WTC11 (cell line): ENCODE results near the gene ACP3.

Experiments
- ESRRA ChIP-seq: sonication (generic); formaldehyde crosslinking; IDR thresholded peaks from 2 replicates; pipeline ENCODE4 v1.8.1; 2022; ENCODE audit warnings: mild to moderate bottlenecking, missing genetic modification reagents, borderline replicate concordance
- ETV6 ChIP-seq: sonication (generic); formaldehyde crosslinking; IDR thresholded peaks from 2 replicates; pipeline ENCODE4 v1.8.1; 2022; ENCODE audit warnings: mild to moderate bottlenecking, missing genetic modification reagents
- NR1H2 ChIP-seq: sonication (generic); formaldehyde crosslinking; IDR thresholded peaks from 2 replicates; pipeline ENCODE4 v1.9.0; 2021; ENCODE audit warnings: mild to moderate bottlenecking, moderate library complexity, missing genetic modification reagents
- ZNF121 ChIP-seq: sonication (generic); formaldehyde crosslinking; IDR thresholded peaks from 2 replicates; pipeline ENCODE4 v1.8.0; 2023; ENCODE audit warnings: missing genetic modification reagents
- TF ChIP-seq, protein P1 (sequence below): sonication (generic); formaldehyde crosslinking; IDR thresholded peaks from 2 replicates; pipeline ENCODE4 v1.8.0; 2022; ENCODE audit warnings: missing genetic modification reagents
- TF ChIP-seq, protein P2 (sequence below): fragments of 200-600 bp; IDR thresholded peaks from 2 replicates; pipeline ENCODE4 v1.8.0; 2022; ENCODE audit warnings: antibody characterized with exemption
- TF ChIP-seq, protein P3 (sequence below): sonication (generic); formaldehyde crosslinking; IDR thresholded peaks from 2 replicates; pipeline ENCODE4 v1.8.1; 2023; ENCODE audit warnings: mild to moderate bottlenecking, missing genetic modification reagents, moderate library complexity
- TF ChIP-seq, protein P4 (sequence below): sonication (generic); formaldehyde crosslinking; IDR thresholded peaks from 2 replicates; pipeline ENCODE4 v1.8.1; 2022; ENCODE audit warnings: low read depth, missing genetic modification reagents, borderline replicate concordance
- TF ChIP-seq, protein P5 (sequence below): sonication (generic); formaldehyde crosslinking; IDR thresholded peaks from 2 replicates; pipeline ENCODE4 v1.8.1; 2023; ENCODE audit warnings: mild to moderate bottlenecking, missing genetic modification reagents
- TF ChIP-seq, protein P6 (sequence below): sonication (generic); formaldehyde crosslinking; IDR thresholded peaks from 2 replicates; pipeline ENCODE4 v1.8.0; 2022; ENCODE audit warnings: mild to moderate bottlenecking, missing genetic modification reagents

DNA sequence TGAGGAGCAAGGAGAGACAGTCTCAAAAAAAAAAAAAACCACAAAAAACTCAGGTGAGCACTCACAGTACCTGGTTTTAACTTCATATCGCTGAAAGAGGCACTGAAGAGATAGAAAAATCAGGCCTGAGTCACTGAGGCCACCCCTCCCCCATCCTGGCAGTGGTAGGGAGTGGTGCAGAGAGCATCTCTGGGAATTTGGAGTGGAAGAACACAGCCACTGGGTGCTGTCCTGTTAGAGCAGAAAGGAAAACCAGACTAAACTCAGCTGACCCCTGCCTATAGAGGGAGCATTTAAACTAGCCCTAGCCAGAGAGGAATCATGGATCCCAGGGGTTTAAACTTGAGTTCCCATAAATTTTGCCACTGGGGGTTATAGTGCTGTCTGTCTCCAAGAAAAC lies 77.9 kb downstream of the ACP3 start:
- TF ChIP-seq, protein P1, sequence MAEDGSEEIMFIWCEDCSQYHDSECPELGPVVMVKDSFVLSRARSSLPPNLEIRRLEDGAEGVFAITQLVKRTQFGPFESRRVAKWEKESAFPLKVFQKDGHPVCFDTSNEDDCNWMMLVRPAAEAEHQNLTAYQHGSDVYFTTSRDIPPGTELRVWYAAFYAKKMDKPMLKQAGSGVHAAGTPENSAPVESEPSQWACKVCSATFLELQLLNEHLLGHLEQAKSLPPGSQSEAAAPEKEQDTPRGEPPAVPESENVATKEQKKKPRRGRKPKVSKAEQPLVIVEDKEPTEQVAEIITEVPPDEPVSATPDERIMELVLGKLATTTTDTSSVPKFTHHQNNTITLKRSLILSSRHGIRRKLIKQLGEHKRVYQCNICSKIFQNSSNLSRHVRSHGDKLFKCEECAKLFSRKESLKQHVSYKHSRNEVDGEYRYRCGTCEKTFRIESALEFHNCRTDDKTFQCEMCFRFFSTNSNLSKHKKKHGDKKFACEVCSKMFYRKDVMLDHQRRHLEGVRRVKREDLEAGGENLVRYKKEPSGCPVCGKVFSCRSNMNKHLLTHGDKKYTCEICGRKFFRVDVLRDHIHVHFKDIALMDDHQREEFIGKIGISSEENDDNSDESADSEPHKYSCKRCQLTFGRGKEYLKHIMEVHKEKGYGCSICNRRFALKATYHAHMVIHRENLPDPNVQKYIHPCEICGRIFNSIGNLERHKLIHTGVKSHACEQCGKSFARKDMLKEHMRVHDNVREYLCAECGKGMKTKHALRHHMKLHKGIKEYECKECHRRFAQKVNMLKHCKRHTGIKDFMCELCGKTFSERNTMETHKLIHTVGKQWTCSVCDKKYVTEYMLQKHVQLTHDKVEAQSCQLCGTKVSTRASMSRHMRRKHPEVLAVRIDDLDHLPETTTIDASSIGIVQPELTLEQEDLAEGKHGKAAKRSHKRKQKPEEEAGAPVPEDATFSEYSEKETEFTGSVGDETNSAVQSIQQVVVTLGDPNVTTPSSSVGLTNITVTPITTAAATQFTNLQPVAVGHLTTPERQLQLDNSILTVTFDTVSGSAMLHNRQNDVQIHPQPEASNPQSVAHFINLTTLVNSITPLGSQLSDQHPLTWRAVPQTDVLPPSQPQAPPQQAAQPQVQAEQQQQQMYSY (CRISPR knock-in tag) = no peak
- TF ChIP-seq, protein P2, sequence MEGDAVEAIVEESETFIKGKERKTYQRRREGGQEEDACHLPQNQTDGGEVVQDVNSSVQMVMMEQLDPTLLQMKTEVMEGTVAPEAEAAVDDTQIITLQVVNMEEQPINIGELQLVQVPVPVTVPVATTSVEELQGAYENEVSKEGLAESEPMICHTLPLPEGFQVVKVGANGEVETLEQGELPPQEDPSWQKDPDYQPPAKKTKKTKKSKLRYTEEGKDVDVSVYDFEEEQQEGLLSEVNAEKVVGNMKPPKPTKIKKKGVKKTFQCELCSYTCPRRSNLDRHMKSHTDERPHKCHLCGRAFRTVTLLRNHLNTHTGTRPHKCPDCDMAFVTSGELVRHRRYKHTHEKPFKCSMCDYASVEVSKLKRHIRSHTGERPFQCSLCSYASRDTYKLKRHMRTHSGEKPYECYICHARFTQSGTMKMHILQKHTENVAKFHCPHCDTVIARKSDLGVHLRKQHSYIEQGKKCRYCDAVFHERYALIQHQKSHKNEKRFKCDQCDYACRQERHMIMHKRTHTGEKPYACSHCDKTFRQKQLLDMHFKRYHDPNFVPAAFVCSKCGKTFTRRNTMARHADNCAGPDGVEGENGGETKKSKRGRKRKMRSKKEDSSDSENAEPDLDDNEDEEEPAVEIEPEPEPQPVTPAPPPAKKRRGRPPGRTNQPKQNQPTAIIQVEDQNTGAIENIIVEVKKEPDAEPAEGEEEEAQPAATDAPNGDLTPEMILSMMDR = no peak
- TF ChIP-seq ESRRA (CRISPR knock-in tag) (no peak), ETV6 (no peak), ZNF121 (CRISPR knock-in tag) (no peak), NR1H2 (no peak)
- TF ChIP-seq, protein P3, sequence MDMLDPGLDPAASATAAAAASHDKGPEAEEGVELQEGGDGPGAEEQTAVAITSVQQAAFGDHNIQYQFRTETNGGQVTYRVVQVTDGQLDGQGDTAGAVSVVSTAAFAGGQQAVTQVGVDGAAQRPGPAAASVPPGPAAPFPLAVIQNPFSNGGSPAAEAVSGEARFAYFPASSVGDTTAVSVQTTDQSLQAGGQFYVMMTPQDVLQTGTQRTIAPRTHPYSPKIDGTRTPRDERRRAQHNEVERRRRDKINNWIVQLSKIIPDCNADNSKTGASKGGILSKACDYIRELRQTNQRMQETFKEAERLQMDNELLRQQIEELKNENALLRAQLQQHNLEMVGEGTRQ (CRISPR knock-in tag) = no peak
- TF ChIP-seq, protein P4, sequence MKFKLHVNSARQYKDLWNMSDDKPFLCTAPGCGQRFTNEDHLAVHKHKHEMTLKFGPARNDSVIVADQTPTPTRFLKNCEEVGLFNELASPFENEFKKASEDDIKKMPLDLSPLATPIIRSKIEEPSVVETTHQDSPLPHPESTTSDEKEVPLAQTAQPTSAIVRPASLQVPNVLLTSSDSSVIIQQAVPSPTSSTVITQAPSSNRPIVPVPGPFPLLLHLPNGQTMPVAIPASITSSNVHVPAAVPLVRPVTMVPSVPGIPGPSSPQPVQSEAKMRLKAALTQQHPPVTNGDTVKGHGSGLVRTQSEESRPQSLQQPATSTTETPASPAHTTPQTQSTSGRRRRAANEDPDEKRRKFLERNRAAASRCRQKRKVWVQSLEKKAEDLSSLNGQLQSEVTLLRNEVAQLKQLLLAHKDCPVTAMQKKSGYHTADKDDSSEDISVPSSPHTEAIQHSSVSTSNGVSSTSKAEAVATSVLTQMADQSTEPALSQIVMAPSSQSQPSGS (CRISPR knock-in tag) = no peak
- TF ChIP-seq, protein P5, sequence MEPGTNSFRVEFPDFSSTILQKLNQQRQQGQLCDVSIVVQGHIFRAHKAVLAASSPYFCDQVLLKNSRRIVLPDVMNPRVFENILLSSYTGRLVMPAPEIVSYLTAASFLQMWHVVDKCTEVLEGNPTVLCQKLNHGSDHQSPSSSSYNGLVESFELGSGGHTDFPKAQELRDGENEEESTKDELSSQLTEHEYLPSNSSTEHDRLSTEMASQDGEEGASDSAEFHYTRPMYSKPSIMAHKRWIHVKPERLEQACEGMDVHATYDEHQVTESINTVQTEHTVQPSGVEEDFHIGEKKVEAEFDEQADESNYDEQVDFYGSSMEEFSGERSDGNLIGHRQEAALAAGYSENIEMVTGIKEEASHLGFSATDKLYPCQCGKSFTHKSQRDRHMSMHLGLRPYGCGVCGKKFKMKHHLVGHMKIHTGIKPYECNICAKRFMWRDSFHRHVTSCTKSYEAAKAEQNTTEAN (CRISPR knock-in tag) = no peak
- TF ChIP-seq, protein P6, sequence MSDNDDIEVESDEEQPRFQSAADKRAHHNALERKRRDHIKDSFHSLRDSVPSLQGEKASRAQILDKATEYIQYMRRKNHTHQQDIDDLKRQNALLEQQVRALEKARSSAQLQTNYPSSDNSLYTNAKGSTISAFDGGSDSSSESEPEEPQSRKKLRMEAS (CRISPR knock-in tag) = no peak
